Measurements from ENCODE around the gene PTPN13. TPM values are rescaled to one million over a fixed set of nuclear protein-coding genes. Genes with fewer than 3 reads are reported as not detected.

The PTPN13 gene
- total RNA-seq, 1 donor: 70.2 TPM

- no peaks in the 10 kb centered on the region for H3K36me3 ChIP-seq (ENCODE audit: insufficient read depth, low read length)
- no peak overlapping the region for H2AFZ ChIP-seq (ENCODE audit: low read length)
- no peak overlapping the region for H3K4me3 ChIP-seq (ENCODE audit: insufficient read depth, low read length)
- H3K79me2 ChIP-seq (ENCODE audit: insufficient read depth, low read length): no peaks in the 10 kb centered on the region
- no peak overlapping the region for H3K4me2 ChIP-seq (ENCODE audit: insufficient read depth, low read length)
- H4K20me1 ChIP-seq (ENCODE audit: insufficient read depth, low read length): no peaks in the 10 kb centered on the region
- no peaks in the 10 kb centered on the region for H3K9me3 ChIP-seq (ENCODE audit: low read depth, low read length)
- no peak for DNase-seq (ENCODE audit: insufficient read length, low spot score, missing footprints)
- no peak for TF ChIP-seq CTCF (IDR thresholded peaks at IDR 0.05; ENCODE audit: extremely low read depth, low read depth, low read length)
- H3K27ac ChIP-seq (ENCODE audit: low read depth, low read length): no peak overlapping the region
- H3K4me1 ChIP-seq (ENCODE audit: insufficient read depth, low read length): peaks cover 9% of the 10 kb centered on the region
- H3K27me3 ChIP-seq (ENCODE audit: insufficient read depth, low read length): no peaks in the 10 kb centered on the region
Observed at GRCh38 chr4:86554646-86555045, 39.5 kb upstream of the PTPN13 start.

GRCh38 chr4:86556791-86557415 is 37.2 kb upstream of the PTPN13 start:
- Histone ChIP-seq H2AFZ (ENCODE audit: low read length) (no peak overlapping the region), H3K36me3 (ENCODE audit: insufficient read depth, low read length) (no peaks in the 10 kb centered on the region), H3K27me3 (ENCODE audit: insufficient read depth, low read length) (no peaks in the 10 kb centered on the region), H3K4me3 (ENCODE audit: insufficient read depth, low read length) (no peak overlapping the region), H4K20me1 (ENCODE audit: insufficient read depth, low read length) (no peaks in the 10 kb centered on the region), H3K79me2 (ENCODE audit: insufficient read depth, low read length) (no peaks in the 10 kb centered on the region), H3K4me1 (ENCODE audit: insufficient read depth, low read length) (peaks cover 9% of the 10 kb centered on the region), H3K4me2 (ENCODE audit: insufficient read depth, low read length) (peak overlapping the region; percentile 8), H3K27ac (ENCODE audit: low read depth, low read length) (no peak overlapping the region), H3K9me3 (ENCODE audit: low read depth, low read length) (no peaks in the 10 kb centered on the region)
- no peak for TF ChIP-seq CTCF (IDR thresholded peaks at IDR 0.05; ENCODE audit: extremely low read depth, low read depth, low read length)
- DNase-seq (ENCODE audit: insufficient read length, low spot score, missing footprints): no peak

- DNase-seq (ENCODE audit: insufficient read length, low spot score, missing footprints): no peak
Observed at GRCh38 chr4:86557526-86557925, 36.6 kb upstream of the PTPN13 start.

GRCh38 chr4:86558258-86558657 is 35.9 kb upstream of the PTPN13 start:
- Histone ChIP-seq H3K27me3 (ENCODE audit: insufficient read depth, low read length) (no peaks in the 10 kb centered on the region), H3K4me2 (ENCODE audit: insufficient read depth, low read length) (no peak overlapping the region), H3K9me3 (ENCODE audit: low read depth, low read length) (no peaks in the 10 kb centered on the region), H3K4me3 (ENCODE audit: insufficient read depth, low read length) (no peak overlapping the region), H3K27ac (ENCODE audit: low read depth, low read length) (no peak overlapping the region), H4K20me1 (ENCODE audit: insufficient read depth, low read length) (no peaks in the 10 kb centered on the region), H3K36me3 (ENCODE audit: insufficient read depth, low read length) (no peaks in the 10 kb centered on the region), H3K4me1 (ENCODE audit: insufficient read depth, low read length) (peaks cover 9% of the 10 kb centered on the region), H2AFZ (ENCODE audit: low read length) (no peak overlapping the region), H3K79me2 (ENCODE audit: insufficient read depth, low read length) (no peaks in the 10 kb centered on the region)
- no peak for DNase-seq (ENCODE audit: insufficient read length, low spot score, missing footprints)
- TF ChIP-seq CTCF (IDR thresholded peaks at IDR 0.05; ENCODE audit: extremely low read depth, low read depth, low read length): no peak

More at GRCh38 chr4:86557526-86557925, 36.6 kb upstream of the PTPN13 start:
- TF ChIP-seq CTCF (IDR thresholded peaks at IDR 0.05; ENCODE audit: extremely low read depth, low read depth, low read length): no peak
- Histone ChIP-seq H3K4me2 (ENCODE audit: insufficient read depth, low read length) (peak overlapping the region; percentile 8), H2AFZ (ENCODE audit: low read length) (no peak overlapping the region), H3K27ac (ENCODE audit: low read depth, low read length) (no peak overlapping the region), H4K20me1 (ENCODE audit: insufficient read depth, low read length) (no peaks in the 10 kb centered on the region), H3K9me3 (ENCODE audit: low read depth, low read length) (no peaks in the 10 kb centered on the region), H3K27me3 (ENCODE audit: insufficient read depth, low read length) (no peaks in the 10 kb centered on the region), H3K4me3 (ENCODE audit: insufficient read depth, low read length) (no peak overlapping the region), H3K36me3 (ENCODE audit: insufficient read depth, low read length) (no peaks in the 10 kb centered on the region), H3K79me2 (ENCODE audit: insufficient read depth, low read length) (no peaks in the 10 kb centered on the region), H3K4me1 (ENCODE audit: insufficient read depth, low read length) (peaks cover 9% of the 10 kb centered on the region)

Data from osteoblast (primary cell).